CD14-positive monocyte (primary cell): ENCODE measurements around the gene TNIK. TPM values are rescaled to one million over a fixed set of nuclear protein-coding genes. Genes with fewer than 3 reads are reported as not detected.

Source experiments
- DNase-seq, 3 donors: peaks; one replicate each; pipeline ENCODE4 v3.0.0-alpha.2; 2011 to 2022
- H2AFZ ChIP-seq: 2 replicates; pipeline ENCODE4 v1.6.0; 2012; ENCODE audit warnings: mild to moderate bottlenecking, low read depth, low read length, inconsistent platforms; ENCODE audit not compliant: insufficient read depth, poor library complexity, severe bottlenecking
- H3K27ac ChIP-seq, 2 donors: 1 replicate in 1 of 2; 2 replicates in 1 of 2; pipeline ENCODE4 v1.5.1; 2012 to 2013; ENCODE audit warnings: low read length in 2 of 2, control low read depth in 1 of 2, inconsistent platforms in 1 of 2, low read depth in 1 of 2, mild to moderate bottlenecking in 1 of 2
- H3K27me3 ChIP-seq, 2 donors: one replicate each; pipeline versions ENCODE4 v1.6.0 to v1.6.1; 2011 to 2013; ENCODE audit warnings: low read length in 2 of 2; ENCODE audit not compliant: control insufficient read depth in 2 of 2, insufficient read depth in 2 of 2
- H3K36me3 ChIP-seq, 2 donors: replicated peaks in 1 of 2; 1 replicate in 1 of 2; 2 replicates in 1 of 2; pipeline versions ENCODE4 v1.5.1 to v1.6.1; 2012 to 2013; ENCODE audit warnings: low read length in 2 of 2, control low read depth in 1 of 2, inconsistent platforms in 1 of 2, mild to moderate bottlenecking in 1 of 2; ENCODE audit not compliant: insufficient read depth in 2 of 2, control insufficient read depth in 1 of 2
- H3K4me1 ChIP-seq, 2 donors: 1 replicate in 1 of 2; 2 replicates in 1 of 2; pipeline versions ENCODE4 v1.5.1 to v1.6.1; 2012 to 2013; ENCODE audit warnings: low read length in 2 of 2, control low read depth in 1 of 2, inconsistent platforms in 1 of 2, mild to moderate bottlenecking in 1 of 2, moderate library complexity in 1 of 2; ENCODE audit not compliant: insufficient read depth in 2 of 2, control insufficient read depth in 1 of 2
- H3K4me2 ChIP-seq: replicated peaks from 2 replicates; pipeline ENCODE3; 2012; ENCODE audit warnings: low read length, moderate library complexity, mild to moderate bottlenecking; ENCODE audit not compliant: poor library complexity, severe bottlenecking; ENCODE audit errors: extremely low read depth
- H3K4me3 ChIP-seq, 3 experiments: fragments of 200-600 bp in 1 of 3; sonication (generic) in 1 of 3; replicated peaks in 1 of 3; 1 replicate in 2 of 3; 2 replicates in 1 of 3; pipeline ENCODE4 v1.5.1; 2011 to 2013; ENCODE audit warnings: low read length in 3 of 3, mild to moderate bottlenecking in 3 of 3, control low read depth in 2 of 3, low read depth in 2 of 3, inconsistent platforms in 1 of 3, moderate library complexity in 1 of 3
- H3K79me2 ChIP-seq: 2 replicates; pipeline ENCODE4 v1.6.0; 2012; ENCODE audit warnings: mild to moderate bottlenecking, control low read depth, inconsistent platforms, low read length, moderate library complexity; ENCODE audit not compliant: insufficient read depth
- H3K9ac ChIP-seq: 2 replicates; pipeline ENCODE4 v1.6.0; 2017; ENCODE audit warnings: low read length, mild to moderate bottlenecking; ENCODE audit not compliant: insufficient read depth, poor library complexity, severe bottlenecking
- H3K9me3 ChIP-seq, 2 donors: replicated peaks in 1 of 2; 1 replicate in 1 of 2; 2 replicates in 1 of 2; pipeline versions ENCODE4 v1.5.1 to v1.6.1; 2012 to 2013; ENCODE audit warnings: low read length in 2 of 2, control low read depth in 1 of 2; ENCODE audit not compliant: control insufficient read depth in 1 of 2, insufficient read depth in 1 of 2
- H4K20me1 ChIP-seq: 2 replicates; pipeline ENCODE4 v1.6.0; 2012; ENCODE audit warnings: mild to moderate bottlenecking, low read length, control low read depth, moderate library complexity; ENCODE audit not compliant: insufficient read depth
- H3K27ac Mint-ChIP-seq, 7 donors: one replicate each; pipeline ENCODE4 v1.8.0; 2020; ENCODE audit warnings: mild to moderate bottlenecking in 7 of 7, mixed read lengths in 7 of 7, moderate library complexity in 6 of 7, inconsistent platforms in 2 of 7
- H3K27me3 Mint-ChIP-seq, 3 donors: one replicate each; pipeline ENCODE4 v1.8.0; 2021 to 2022; ENCODE audit warnings: low read depth in 3 of 3, mild to moderate bottlenecking in 3 of 3, mixed read lengths in 3 of 3, moderate library complexity in 3 of 3, inconsistent platforms in 1 of 3
- H3K36me3 Mint-ChIP-seq, 2 donors: one replicate each; pipeline ENCODE4 v1.8.0; 2020; ENCODE audit warnings: mixed read lengths in 2 of 2, inconsistent platforms in 1 of 2, mild to moderate bottlenecking in 1 of 2
- H3K4me1 Mint-ChIP-seq: one replicate; pipeline ENCODE4 v1.8.0; 2020; ENCODE audit warnings: mild to moderate bottlenecking, mixed read lengths
- H3K4me3 Mint-ChIP-seq, 2 donors: one replicate each; pipeline ENCODE4 v1.8.0; 2020; ENCODE audit warnings: mild to moderate bottlenecking in 2 of 2, mixed read lengths in 2 of 2, moderate library complexity in 1 of 2
- H3K9me3 Mint-ChIP-seq, 7 donors: one replicate each; pipeline ENCODE4 v1.8.0; 2020 to 2022; ENCODE audit warnings: mixed read lengths in 7 of 7, mild to moderate bottlenecking in 6 of 7, moderate library complexity in 6 of 7, inconsistent platforms in 2 of 7
- WGBS: methylation state at CpG from one replicate; pipeline ENCODE4 v1.1.5; 2013; ENCODE audit warnings: missing lambda C conversion rate; ENCODE audit not compliant: insufficient coverage; 5-methylcytosine and 5-hydroxymethylcytosine counted together
- intact Hi-C, 2 donors: fragments of 100-400 bp; cut with micrococcal nuclease; formaldehyde crosslinking; loops; one replicate each; pipeline versions ENCODE4 v1.15.0 to v1.15.1; 2023
- polyA plus RNA-seq, 3 donors: library from polyadenylated mRNA; depleted of rRNA in 1 of 3; unstranded in 2 of 3; stranded (reverse) in 1 of 3; fragments of 300-500 nt in 2 of 3; fragments of >200 nt in 1 of 3; fragmentation: Illumina TruSeq in 2 of 3; gene quantifications; 1 replicate in 2 of 3; 2 replicates in 1 of 3; pipeline ENCODE4 v1.2.3, GENCODE V29; 2012 to 2021
- TF ChIP-seq, protein P1 (sequence below): fragments of 200-600 bp; IDR thresholded peaks from one replicate; pipeline ENCODE4 v1.8.0; 2022; ENCODE audit warnings: antibody characterized with exemption, mild to moderate bottlenecking

The TNIK gene
- polyA plus RNA-seq, 3 donors, result 0.36 to 1.8 (median 0.75) TPM

DNA sequence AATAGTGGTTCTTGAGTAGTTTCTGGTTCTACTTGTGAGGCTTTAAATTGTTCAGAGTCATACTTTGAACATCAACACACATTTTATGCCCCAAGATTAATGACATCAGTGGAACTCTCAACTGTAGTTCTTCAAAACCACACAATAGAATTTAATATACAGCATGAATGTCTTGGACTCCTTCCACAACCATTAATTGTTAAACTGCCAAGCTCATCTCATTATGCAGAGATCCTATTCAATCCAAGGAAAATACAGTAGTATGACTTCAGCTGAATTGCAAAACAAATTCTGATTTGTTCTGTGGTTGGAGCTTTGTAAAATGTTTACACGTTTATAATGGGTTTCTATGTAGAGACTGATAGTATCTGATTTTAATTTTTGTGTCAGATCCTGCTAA, 234.5 kb downstream of the TNIK start:
- no peaks in the 10 kb centered on the region for H3K4me1 Mint-ChIP-seq
- no peak overlapping the region for H3K4me3 Mint-ChIP-seq

DNA sequence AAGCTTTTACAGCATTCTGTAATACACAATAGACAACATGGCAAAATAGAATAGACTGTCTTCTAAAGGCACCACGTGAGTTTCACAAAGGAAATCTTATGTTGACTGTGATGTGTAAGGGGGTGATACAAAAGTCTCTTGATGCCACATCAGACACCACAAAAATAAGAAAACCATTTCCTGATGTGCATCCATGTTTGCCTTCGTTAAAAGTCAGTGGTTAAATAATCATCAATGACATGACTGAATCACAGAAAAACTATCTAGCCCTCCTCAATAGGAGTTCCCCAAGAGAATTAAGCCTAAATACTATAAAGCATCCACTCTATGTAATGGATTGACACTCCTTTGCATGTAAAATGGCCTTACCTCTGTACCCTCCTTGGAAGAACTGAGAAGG, 235.0 kb downstream of the TNIK start:
- WGBS, result 100% methylated on average over 1 of the region's 2 CpGs
- no peaks in the 10 kb centered on the region for H3K4me1 Mint-ChIP-seq
- H3K27me3 Mint-ChIP-seq, result no peaks in the 10 kb centered on the region
- TF ChIP-seq, protein P1, sequence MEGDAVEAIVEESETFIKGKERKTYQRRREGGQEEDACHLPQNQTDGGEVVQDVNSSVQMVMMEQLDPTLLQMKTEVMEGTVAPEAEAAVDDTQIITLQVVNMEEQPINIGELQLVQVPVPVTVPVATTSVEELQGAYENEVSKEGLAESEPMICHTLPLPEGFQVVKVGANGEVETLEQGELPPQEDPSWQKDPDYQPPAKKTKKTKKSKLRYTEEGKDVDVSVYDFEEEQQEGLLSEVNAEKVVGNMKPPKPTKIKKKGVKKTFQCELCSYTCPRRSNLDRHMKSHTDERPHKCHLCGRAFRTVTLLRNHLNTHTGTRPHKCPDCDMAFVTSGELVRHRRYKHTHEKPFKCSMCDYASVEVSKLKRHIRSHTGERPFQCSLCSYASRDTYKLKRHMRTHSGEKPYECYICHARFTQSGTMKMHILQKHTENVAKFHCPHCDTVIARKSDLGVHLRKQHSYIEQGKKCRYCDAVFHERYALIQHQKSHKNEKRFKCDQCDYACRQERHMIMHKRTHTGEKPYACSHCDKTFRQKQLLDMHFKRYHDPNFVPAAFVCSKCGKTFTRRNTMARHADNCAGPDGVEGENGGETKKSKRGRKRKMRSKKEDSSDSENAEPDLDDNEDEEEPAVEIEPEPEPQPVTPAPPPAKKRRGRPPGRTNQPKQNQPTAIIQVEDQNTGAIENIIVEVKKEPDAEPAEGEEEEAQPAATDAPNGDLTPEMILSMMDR, result no peak
- no peaks in the 10 kb centered on the region for H3K36me3 ChIP-seq
- H3K36me3 Mint-ChIP-seq, result no peaks in the 10 kb centered on the region
- H2AFZ ChIP-seq, result no peak overlapping the region
- no peaks in the 10 kb centered on the region for H3K4me1 ChIP-seq
- no peaks in the 10 kb centered on the region for H4K20me1 ChIP-seq
- H3K9me3 ChIP-seq, result peaks cover 0 to 5% of the 10 kb centered on the region in 2 donors
- no peak overlapping the region for H3K27ac ChIP-seq
- no peak for DNase-seq
- no peaks in the 10 kb centered on the region for H3K79me2 ChIP-seq
- H3K4me2 ChIP-seq, result no peak overlapping the region
- H3K9ac ChIP-seq, result no peak overlapping the region
- no peak overlapping the region for H3K4me3 Mint-ChIP-seq
- no peak overlapping the region for H3K27ac Mint-ChIP-seq
- H3K27me3 ChIP-seq, result no peaks in the 10 kb centered on the region
- no peak overlapping the region for H3K4me3 ChIP-seq
- peaks cover 0 to 9% (median 4%) of the 10 kb centered on the region in 7 donors for H3K9me3 Mint-ChIP-seq
- intact Hi-C loops, result no loop called here

More for the DNA sequence above, 234.5 kb downstream of the TNIK start:
- H3K27me3 ChIP-seq, result no peaks in the 10 kb centered on the region
- Mint-ChIP-seq H3K27ac (no peak overlapping the region), H3K27me3 (no peaks in the 10 kb centered on the region), H3K9me3 (peaks cover 0 to 9% (median 4%) of the 10 kb centered on the region in 7 donors), H3K36me3 (no peaks in the 10 kb centered on the region)
- H3K4me1 ChIP-seq, result no peaks in the 10 kb centered on the region
- TF ChIP-seq, protein P1, result no peak
- no peaks in the 10 kb centered on the region for H3K36me3 ChIP-seq
- no peaks in the 10 kb centered on the region for H3K79me2 ChIP-seq
- no peaks in the 10 kb centered on the region for H4K20me1 ChIP-seq
- WGBS, result no CpG with 5 or more reads among the region's 1 CpG
- intact Hi-C loops, result no loop called here
- H2AFZ ChIP-seq, result no peak overlapping the region
- H3K27ac ChIP-seq, result no peak overlapping the region
- H3K9me3 ChIP-seq, result peaks cover 0 to 5% of the 10 kb centered on the region in 2 donors
- no peak overlapping the region for H3K4me3 ChIP-seq
- no peak overlapping the region for H3K4me2 ChIP-seq
- no peak overlapping the region for H3K9ac ChIP-seq
- DNase-seq, result no peak
